K562 treated with DMSO at 1 percent for 48 hours (cell line): ENCODE measurements around the gene ADNP. TPM values are rescaled to one million over a fixed set of nuclear protein-coding genes. Genes with fewer than 3 reads are reported as not detected.

ENCODE experiments used
- total RNA-seq: library from RNA; unstranded; fragments of 300-600 nt; gene quantifications from 2 replicates; pipeline ENCODE4 v1.2.3, GENCODE V29; 2022; ENCODE audit warnings: low replicate concordance; ENCODE audit errors: extremely low read depth

Gene ADNP
- not detected in 2 replicates for total RNA-seq

GRCh38 chr20:50931306-50932015 lies at the start of gene ADNP:
Gene ADNP (minus strand): TSS chr20:50931437. CDS start chr20:50903996, 27,441 bp downstream.

DNA sequence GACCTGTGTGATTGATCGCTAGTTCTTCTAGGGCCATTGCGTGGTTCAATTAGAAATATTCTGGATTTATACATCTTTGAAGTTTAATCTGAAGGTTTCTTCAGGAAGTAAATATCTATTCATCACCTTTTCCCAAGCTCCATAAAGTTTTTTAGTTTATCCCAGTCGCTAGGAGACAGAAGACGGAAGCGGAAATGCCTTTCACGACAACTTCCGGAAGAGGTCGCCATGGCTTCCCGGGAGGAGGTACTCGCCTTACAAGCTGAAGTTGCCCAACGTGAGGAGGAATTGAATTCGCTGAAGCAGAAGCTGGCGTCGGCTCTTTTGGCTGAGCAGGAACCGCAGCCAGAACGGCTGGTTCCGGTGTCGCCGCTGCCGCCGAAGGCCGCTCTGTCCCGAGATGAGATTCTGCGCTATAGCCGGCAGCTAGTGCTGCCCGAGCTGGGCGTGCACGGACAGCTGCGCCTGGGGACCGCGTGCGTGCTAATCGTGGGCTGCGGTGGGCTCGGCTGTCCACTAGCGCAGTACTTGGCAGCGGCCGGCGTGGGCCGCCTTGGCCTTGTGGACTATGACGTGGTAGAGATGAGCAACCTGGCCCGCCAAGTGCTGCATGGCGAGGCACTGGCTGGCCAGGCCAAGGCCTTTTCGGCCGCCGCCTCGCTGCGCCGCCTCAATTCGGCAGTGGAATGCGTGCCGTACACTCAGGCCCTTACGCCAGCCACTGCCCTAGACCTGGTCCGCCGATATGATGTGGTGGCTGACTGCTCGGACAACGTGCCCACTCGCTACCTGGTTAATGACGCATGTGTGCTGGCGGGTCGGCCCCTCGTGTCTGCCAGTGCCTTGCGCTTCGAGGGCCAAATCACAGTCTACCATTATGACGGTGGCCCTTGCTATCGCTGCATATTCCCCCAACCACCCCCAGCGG lies 27.6 kb upstream of the ADNP start, which contains the start of gene MOCS3:
Gene MOCS3 (plus strand): TSS at position 204 of the 928 bp plus-strand sequence. CDS start 25 bp downstream, at position 229.

GRCh38 chr20:50957798-50958614 lies 26.8 kb upstream of the ADNP start, which contains the start of gene DPM1:
Gene DPM1 (minus strand): TSS chr20:50958532. CDS start chr20:50958523, 9 bp downstream.

Other genes with a start within 250 kb of the ADNP start
- gene RIPOR3, start 239.9 kb downstream of the ADNP start, total RNA-seq = not detected in 2 replicates
- not detected in 2 replicates for gene PARD6B, start 199.9 kb downstream of the ADNP start, total RNA-seq
- not detected in 2 replicates for gene BCAS4, start 136.4 kb downstream of the ADNP start, total RNA-seq
- not detected in 2 replicates for gene DPM1, start 27.1 kb upstream of the ADNP start, total RNA-seq
- gene MOCS3, start 27.4 kb upstream of the ADNP start, total RNA-seq = not detected in 2 replicates
- not detected in 2 replicates for gene KCNG1, start 91.7 kb upstream of the ADNP start, total RNA-seq